Hepatocyte (in vitro differentiated cells): Measurements from ENCODE around the gene YWHAG.
"Not testable (repeated sequence)": the region's sequence is repeated elsewhere in the genome, so short reads cannot be mapped to it uniquely, and the experiment has no call there.

Source experiments
- EZH2 ChIP-seq: fragments of 200-600 bp; sonication (generic); IDR thresholded peaks from 2 replicates; pipeline ENCODE4 v1.6.1; 2016; ENCODE audit warnings: antibody characterized with exemption, mild to moderate bottlenecking, borderline replicate concordance
- EZH2phosphoT487 ChIP-seq: fragments of 200-600 bp; sonication (generic); IDR thresholded peaks from one replicate; pipeline ENCODE4 v1.6.1; 2018; ENCODE audit warnings: antibody characterized with exemption, mild to moderate bottlenecking, low read depth, moderate library complexity; ENCODE audit not compliant: unreplicated experiment, severe bottlenecking
- TF ChIP-seq, protein P1 (sequence below): fragments of 200-600 bp; sonication (generic); IDR thresholded peaks from 2 replicates; pipeline ENCODE4 v1.5.1; 2016; ENCODE audit warnings: antibody characterized with exemption, mild to moderate bottlenecking; ENCODE audit not compliant: poor library complexity

DNA sequence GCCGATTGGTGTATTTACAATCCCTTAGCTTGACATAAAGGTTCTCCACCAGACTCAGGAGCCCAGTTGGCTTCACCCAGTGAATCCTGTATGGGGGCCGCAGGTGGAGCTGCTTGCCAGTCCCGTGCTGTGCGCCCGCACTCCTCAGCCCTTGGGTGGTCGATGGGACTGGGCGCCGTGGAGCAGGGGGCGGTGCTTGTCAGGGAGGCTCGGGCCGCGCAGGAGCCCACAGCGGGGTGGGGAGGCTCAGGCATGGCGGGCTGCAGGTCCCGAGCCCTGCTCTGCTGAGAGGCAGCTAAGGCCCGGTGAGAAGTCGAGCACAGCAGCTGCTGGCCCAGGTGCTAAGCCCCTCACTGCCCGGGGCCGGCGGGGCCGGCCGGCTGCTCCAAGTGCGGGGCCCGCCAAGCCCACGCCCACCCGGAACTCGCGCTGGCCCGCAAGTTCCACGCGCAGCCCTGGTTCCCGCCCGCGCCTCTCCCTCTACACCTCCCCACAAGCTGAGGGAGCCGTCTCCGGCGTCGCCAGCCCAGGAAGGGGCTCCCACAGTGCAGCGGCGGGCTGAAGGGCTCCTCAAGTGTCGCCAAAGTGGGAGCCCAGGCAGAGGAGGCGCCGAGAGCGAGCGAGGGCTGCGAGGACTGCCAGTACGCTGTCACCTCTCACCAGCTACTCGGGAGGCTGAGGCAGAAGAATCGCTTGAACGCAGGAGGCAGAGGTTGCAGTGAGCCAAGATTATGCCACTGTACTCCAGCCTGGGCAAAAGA lies 49.3 kb downstream of the YWHAG start:
- TF ChIP-seq, protein P1, sequence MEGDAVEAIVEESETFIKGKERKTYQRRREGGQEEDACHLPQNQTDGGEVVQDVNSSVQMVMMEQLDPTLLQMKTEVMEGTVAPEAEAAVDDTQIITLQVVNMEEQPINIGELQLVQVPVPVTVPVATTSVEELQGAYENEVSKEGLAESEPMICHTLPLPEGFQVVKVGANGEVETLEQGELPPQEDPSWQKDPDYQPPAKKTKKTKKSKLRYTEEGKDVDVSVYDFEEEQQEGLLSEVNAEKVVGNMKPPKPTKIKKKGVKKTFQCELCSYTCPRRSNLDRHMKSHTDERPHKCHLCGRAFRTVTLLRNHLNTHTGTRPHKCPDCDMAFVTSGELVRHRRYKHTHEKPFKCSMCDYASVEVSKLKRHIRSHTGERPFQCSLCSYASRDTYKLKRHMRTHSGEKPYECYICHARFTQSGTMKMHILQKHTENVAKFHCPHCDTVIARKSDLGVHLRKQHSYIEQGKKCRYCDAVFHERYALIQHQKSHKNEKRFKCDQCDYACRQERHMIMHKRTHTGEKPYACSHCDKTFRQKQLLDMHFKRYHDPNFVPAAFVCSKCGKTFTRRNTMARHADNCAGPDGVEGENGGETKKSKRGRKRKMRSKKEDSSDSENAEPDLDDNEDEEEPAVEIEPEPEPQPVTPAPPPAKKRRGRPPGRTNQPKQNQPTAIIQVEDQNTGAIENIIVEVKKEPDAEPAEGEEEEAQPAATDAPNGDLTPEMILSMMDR, result not testable (repeated sequence)
- TF ChIP-seq EZH2, EZH2phosphoT487: not testable (repeated sequence)
